ENCODE measurements around the gene KCNK10. TPM values are rescaled to one million over a fixed set of nuclear protein-coding genes. Genes with fewer than 3 reads are reported as not detected.

KCNK10 gene
- total RNA-seq, 2 donors from 2014 or later: not detected

GRCh38 chr14:88242446-88242845, 80.6 kb downstream of the KCNK10 start:
- intact Hi-C loops (cut with DNase I): no loop called here
- DNase-seq (ENCODE audit: low spot score): no peak

- no peak for DNase-seq (ENCODE audit: low spot score)
- intact Hi-C loops (cut with DNase I): no loop called here
Measured at GRCh38 chr14:88241810-88242209, 81.3 kb downstream of the KCNK10 start.

GRCh38 chr14:88234442-88234841, 88.6 kb downstream of the KCNK10 start:
- intact Hi-C loops (cut with DNase I): no loop called here
- no peak for DNase-seq (ENCODE audit: low spot score)

DNA sequence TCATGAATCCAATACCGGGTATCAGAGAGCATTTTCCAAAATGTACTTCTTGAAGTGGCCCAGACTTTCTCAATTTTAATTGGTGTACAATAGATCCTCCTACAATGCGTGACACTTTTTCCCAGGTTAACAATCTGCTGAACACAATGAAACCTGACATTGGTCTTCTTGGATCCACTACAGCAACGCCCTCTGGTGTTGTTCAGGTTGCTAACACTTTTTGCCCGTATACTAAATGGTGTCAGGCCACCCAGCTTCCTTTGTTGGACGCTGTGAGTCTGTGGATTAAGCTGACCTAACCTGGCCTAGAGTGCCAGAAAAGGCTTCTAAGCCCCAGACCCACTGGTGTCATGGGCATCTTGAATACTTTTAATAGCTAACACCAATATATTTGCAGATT, 89.2 kb downstream of the KCNK10 start:
- DNase-seq (ENCODE audit: low spot score): no peak
- intact Hi-C loops (cut with DNase I): no loop called here

DNA sequence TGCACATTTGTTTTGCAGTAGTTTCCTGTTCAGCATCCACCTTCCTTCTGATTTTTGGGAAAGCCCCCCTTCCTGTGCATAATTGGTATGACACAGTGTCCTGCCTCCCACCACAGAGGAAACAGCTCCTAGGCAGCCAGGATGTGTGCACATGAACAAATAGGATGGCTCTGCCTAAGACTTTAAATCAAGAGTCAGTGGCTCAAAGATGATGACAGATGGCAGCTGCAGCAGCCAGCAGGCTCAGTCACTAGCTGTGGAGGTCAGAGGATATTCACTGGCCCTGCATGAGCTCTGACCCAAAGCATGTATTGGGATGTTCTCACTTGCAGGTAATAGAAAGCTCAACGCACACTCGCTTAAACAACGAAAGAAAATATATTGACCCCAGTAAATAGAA, 90.3 kb downstream of the KCNK10 start:
- DNase-seq (ENCODE audit: low spot score): no peak
- intact Hi-C loops (cut with DNase I): no loop called here

- DNase-seq (ENCODE audit: low spot score): no peak
- intact Hi-C loops (cut with DNase I): no loop called here
Measured at GRCh38 chr14:88231603-88232002, 91.5 kb downstream of the KCNK10 start.

- intact Hi-C loops (cut with DNase I): loop anchor here in 1 of 2 donors (10.0 kb wide), 1 partner anchor 1515 kb away; no protein-coding TSS in a partner anchor
- DNase-seq (ENCODE audit: low spot score): no peak
Measured at GRCh38 chr14:88229428-88229827, 93.6 kb downstream of the KCNK10 start.

DNA sequence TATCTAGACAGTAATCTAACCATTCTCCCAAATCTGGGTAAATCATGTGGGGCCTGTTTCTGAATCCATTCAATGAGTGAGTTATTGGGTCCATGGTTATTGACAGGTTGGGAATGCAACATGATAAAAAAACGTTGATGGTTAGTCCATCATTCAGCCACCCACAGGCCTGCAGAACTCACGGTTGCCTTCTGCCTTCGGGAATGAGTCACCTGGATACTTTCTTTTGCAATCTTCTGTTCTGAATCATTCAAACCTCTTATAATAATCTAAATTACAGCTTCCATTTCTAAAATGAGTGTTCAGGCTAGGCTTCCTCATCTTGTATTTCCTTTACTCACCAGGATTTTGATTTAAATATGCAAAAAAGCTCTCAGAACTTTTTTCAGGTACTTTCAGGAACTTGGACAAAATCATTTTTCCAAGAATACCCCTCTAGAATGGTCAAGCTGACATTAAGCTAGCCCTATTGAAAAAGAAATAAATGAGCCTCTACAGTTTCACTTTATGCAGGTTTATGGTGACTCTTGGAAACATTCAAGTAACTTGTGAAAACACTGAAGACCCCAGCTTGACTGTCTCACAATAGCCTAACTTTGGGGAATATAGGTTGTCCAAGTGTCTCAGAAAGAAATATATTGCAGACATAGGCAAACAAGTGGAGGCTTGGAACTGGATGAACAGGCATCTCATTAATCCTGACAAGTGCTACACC, 94.4 kb downstream of the KCNK10 start:
- no peak for DNase-seq (ENCODE audit: low spot score)
- intact Hi-C loops (cut with DNase I): loop anchor here in 1 of 2 donors (10.0 kb wide), 1 partner anchor 1516 kb away; no protein-coding TSS in a partner anchor

DNA sequence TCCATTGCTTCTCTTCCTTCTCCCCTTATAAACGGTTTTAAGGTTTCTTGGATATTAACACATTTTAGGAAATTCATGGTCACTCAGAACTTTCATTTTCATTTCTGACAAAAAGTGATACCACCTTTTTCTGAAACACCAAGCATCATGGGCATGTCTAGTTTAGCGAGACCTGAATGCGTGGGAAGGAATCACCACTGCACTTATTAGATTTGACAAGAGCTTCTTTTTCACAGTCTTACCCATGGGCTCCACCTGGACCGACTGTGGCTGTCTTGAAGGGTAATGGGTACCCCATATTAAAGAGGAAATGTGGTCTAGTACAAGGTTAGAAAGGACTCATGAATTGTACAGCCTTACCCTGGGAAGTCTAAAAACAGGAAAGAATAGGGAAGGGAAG, 95.4 kb downstream of the KCNK10 start:
- no peak for DNase-seq (ENCODE audit: low spot score)
- intact Hi-C loops (cut with DNase I): loop anchor here in 1 of 2 donors (10.0 kb wide), 1 partner anchor 1517 kb away; no protein-coding TSS in a partner anchor

DNA sequence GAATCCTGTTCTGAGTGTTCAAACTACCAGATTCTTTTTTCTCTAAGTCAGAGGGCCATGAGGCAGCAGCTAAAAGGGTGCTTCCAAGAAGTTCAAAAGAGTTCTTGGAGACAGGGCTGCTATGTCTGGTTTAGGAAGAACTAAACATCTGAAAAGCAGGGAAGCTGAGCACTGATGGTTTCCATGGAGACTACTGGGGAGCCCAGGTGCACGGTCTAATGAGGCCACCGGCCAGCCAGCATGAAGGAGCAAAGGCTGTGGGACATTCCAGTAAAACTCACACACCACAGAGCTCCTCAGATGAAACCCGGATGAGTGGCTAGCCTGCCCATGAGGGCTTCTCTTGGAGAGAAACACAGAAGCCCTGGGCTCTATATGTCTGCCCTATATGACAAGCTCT, 97.3 kb downstream of the KCNK10 start:
- no peak for DNase-seq (ENCODE audit: low spot score)
- intact Hi-C loops (cut with DNase I): loop anchor here in 1 of 2 donors (10.0 kb wide), 1 partner anchor 1519 kb away; no protein-coding TSS in a partner anchor

- no peak for DNase-seq (ENCODE audit: low spot score)
- intact Hi-C loops (cut with DNase I): no loop called here
Measured at GRCh38 chr14:88218119-88218915, 104.8 kb downstream of the KCNK10 start.

DNA sequence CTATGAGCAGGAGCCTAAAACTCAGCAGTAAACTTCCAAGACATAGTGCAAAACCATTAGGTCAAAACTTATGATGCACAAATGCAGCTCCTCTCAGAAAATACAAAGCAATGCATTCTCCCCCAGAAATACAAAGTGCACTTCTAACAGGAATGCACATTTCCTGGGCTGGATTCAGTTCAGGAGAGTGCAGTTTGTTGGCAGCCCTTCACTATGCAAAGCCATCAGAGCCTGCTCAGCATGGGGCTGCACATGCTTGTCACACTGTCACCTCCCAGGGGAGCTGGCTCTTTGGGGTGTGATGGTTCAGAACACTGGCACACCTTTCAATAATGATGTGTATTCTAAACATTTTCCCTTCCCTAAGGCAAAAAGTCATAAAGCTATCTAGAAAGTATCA, 110.4 kb downstream of the KCNK10 start:
- DNase-seq (ENCODE audit: low spot score): no peak

GRCh38 chr14:88210426-88210825, 112.6 kb downstream of the KCNK10 start:
- intact Hi-C loops (cut with DNase I): no loop called here
- no peak for DNase-seq (ENCODE audit: low spot score)

More for the DNA sequence above, 110.4 kb downstream of the KCNK10 start:
- intact Hi-C loops (cut with DNase I): no loop called here

- no peak for DNase-seq (ENCODE audit: low spot score)
- intact Hi-C loops (cut with DNase I): no loop called here
Measured at GRCh38 chr14:88209273-88209672, 113.8 kb downstream of the KCNK10 start.

- no peak for DNase-seq (ENCODE audit: low spot score)
Measured at GRCh38 chr14:88208858-88209257, 114.2 kb downstream of the KCNK10 start.

GRCh38 chr14:88204221-88204620, 118.8 kb downstream of the KCNK10 start:
- intact Hi-C loops (cut with DNase I): loop anchor here in 1 of 2 donors (5.0 kb wide), 1 partner anchor 1053 kb away; no protein-coding TSS in a partner anchor
- DNase-seq (ENCODE audit: low spot score): no peak

More at GRCh38 chr14:88208858-88209257, 114.2 kb downstream of the KCNK10 start:
- intact Hi-C loops (cut with DNase I): no loop called here

DNA sequence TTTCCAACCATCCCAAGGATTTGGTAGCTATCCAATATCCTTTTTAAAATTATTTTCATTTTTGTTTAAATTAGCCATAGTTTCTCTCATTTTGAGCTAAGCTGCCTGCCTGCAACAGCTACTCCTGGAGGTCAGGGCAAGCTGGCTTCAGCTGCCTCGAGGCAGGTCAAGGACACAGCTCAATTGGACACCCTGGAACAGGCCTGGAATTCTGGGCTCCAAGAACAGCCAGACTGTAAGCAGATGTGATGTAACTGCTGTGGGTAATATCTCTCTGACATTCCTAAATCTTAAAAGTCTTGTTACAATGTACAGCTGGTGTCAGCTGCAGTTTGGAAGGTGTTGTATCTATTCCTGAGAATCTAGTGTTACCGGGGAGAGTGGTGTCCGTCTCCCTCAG, 119.8 kb downstream of the KCNK10 start:
- no peak for DNase-seq (ENCODE audit: low spot score)
- intact Hi-C loops (cut with DNase I): loop anchor here in 1 of 2 donors (5.0 kb wide), 1 partner anchor 1054 kb away; no protein-coding TSS in a partner anchor

GRCh38 chr14:88202286-88202685, 120.8 kb downstream of the KCNK10 start:
- intact Hi-C loops (cut with DNase I): loop anchor here in 1 of 2 donors (5.0 kb wide), 1 partner anchor 1055 kb away; no protein-coding TSS in a partner anchor

DNA sequence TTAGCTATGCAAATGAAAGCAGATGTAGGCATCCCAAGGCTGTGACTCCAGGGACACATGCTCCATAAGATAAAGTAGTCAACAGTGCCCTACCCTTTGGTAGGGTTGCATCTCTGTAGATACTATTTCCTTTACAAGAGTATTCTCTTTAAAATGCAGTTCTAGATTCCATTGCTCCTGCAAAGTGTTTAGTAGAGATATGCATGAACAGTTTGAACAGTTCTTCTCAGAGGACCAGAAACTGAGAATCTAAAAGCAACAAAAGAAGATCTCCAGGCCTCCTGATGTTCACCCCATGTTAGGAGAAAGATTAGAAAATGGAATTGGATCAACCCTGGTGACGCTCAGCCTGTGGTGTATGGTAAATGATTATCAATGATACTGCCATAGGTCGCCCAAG, 121.2 kb downstream of the KCNK10 start:
- no peak for DNase-seq (ENCODE audit: low spot score)
- intact Hi-C loops (cut with DNase I): loop anchor here in 1 of 2 donors (5.0 kb wide), 1 partner anchor 1055 kb away; no protein-coding TSS in a partner anchor

More at GRCh38 chr14:88202286-88202685, 120.8 kb downstream of the KCNK10 start:
- DNase-seq (ENCODE audit: low spot score): no peak

DNA sequence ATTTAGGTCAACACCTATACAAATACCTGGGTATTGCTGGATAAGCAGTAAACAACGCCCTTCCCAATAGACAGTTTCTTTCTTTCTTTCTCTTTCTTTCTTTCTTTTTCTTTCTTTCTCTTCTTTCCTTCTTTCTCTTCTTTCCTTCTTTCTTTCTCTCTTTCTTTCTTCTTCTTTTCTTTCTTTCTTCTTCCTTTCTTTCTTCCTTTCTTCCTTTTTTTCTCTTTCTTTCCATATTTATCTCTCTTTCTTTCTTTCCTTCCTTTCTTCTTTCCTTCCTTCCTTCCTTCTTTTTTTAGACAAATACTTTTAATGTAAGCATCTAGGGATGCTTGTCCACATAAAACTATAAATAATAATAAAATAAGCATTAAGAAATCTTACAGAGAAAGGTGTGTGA, 123.2 kb downstream of the KCNK10 start:
- DNase-seq (ENCODE audit: low spot score): no peak
- intact Hi-C loops (cut with DNase I): loop anchor here in 1 of 2 donors (5.0 kb wide), 1 partner anchor 1057 kb away; no protein-coding TSS in a partner anchor
